MM.1S (cell line): ENCODE measurements around the gene SNTG2.

ENCODE experiments used
- DNase-seq: peaks from one replicate; pipeline ENCODE4 v3.0.0-alpha.2; 2015
- H2AFZ ChIP-seq: fragments of 300-600 bp; sonication (generic); 2 replicates; pipeline ENCODE4 v1.6.0; 2016; ENCODE audit warnings: antibody characterized with exemption, low read length
- H3F3A ChIP-seq: fragments of 300-600 bp; sonication (generic); 2 replicates; pipeline ENCODE4 v1.6.1; 2016; ENCODE audit warnings: mild to moderate bottlenecking, antibody characterized with exemption, low read length, moderate library complexity, mixed read lengths; ENCODE audit not compliant: insufficient read depth
- H3K27ac ChIP-seq: fragments of 300-600 bp; sonication (generic); 2 replicates; pipeline ENCODE4 v1.5.1; 2016; ENCODE audit warnings: mild to moderate bottlenecking, low read length
- H3K27me3 ChIP-seq: fragments of 300-600 bp; sonication (generic); replicated peaks from 2 replicates; pipeline ENCODE4 v1.6.0; 2016; ENCODE audit warnings: low read length; ENCODE audit not compliant: insufficient read depth
- H3K36me3 ChIP-seq: fragments of 300-600 bp; sonication (generic); replicated peaks from 2 replicates; pipeline ENCODE4 v1.6.1; 2016; ENCODE audit warnings: mild to moderate bottlenecking, low read length, mixed read lengths; ENCODE audit not compliant: insufficient read depth
- H3K4me1 ChIP-seq: fragments of 300-600 bp; sonication (generic); 2 replicates; pipeline ENCODE4 v1.6.1; 2016; ENCODE audit warnings: low read length, mixed read lengths
- H3K4me2 ChIP-seq: fragments of 300-600 bp; sonication (generic); 2 replicates; pipeline ENCODE4 v1.6.0; 2016; ENCODE audit warnings: low read depth, low read length
- H3K4me3 ChIP-seq: fragments of 300-600 bp; sonication (generic); 2 replicates; pipeline ENCODE4 v1.5.1; 2016; ENCODE audit warnings: low read length, mixed read lengths
- H3K79me2 ChIP-seq: fragments of 300-600 bp; sonication (generic); 2 replicates; pipeline ENCODE4 v1.6.1; 2016; ENCODE audit warnings: mixed run types, low read length, mixed read lengths
- H3K9ac ChIP-seq: fragments of 300-600 bp; sonication (generic); 2 replicates; pipeline ENCODE4 v1.6.1; 2016; ENCODE audit warnings: low read length, mixed read lengths
- H3K9me2 ChIP-seq: fragments of 300-600 bp; sonication (generic); replicated peaks from 2 replicates; pipeline ENCODE4 v1.6.1; 2016; ENCODE audit warnings: mild to moderate bottlenecking, low read length, mixed read lengths; ENCODE audit not compliant: insufficient read depth
- H3K9me3 ChIP-seq: fragments of 300-600 bp; sonication (generic); replicated peaks from 2 replicates; pipeline ENCODE4 v1.6.1; 2016; ENCODE audit warnings: mild to moderate bottlenecking, low read length, mixed read lengths; ENCODE audit not compliant: insufficient read depth
- H4K20me1 ChIP-seq: fragments of 300-600 bp; sonication (generic); 2 replicates; pipeline ENCODE4 v1.6.1; 2016; ENCODE audit warnings: mild to moderate bottlenecking, low read length, moderate library complexity, mixed read lengths; ENCODE audit not compliant: insufficient read depth
- CTCF ChIP-seq: fragments of 300-600 bp; sonication (generic); IDR thresholded peaks from 2 replicates; pipeline ENCODE4 v1.5.1; 2016; ENCODE audit warnings: antibody characterized with exemption, low read length, mixed read lengths
- EZH2 ChIP-seq: fragments of 300-600 bp; sonication (generic); optimal IDR thresholded peaks from 2 replicates; pipeline ENCODE3; 2017; ENCODE audit warnings: low read depth, mild to moderate bottlenecking, antibody characterized with exemption, low read length, mixed read lengths
- EZH2phosphoT487 ChIP-seq: fragments of 300-600 bp; sonication (generic); IDR thresholded peaks from 2 replicates; pipeline ENCODE4 v1.6.1; 2018; ENCODE audit warnings: antibody characterized with exemption, low read length

SNTG2 gene

GRCh38 chr2:963876-964275 is 13.2 kb downstream of the SNTG2 start:
- TF ChIP-seq CTCF = no peak
- TF ChIP-seq EZH2phosphoT487 = no peak
- TF ChIP-seq EZH2 = no peak
- Histone ChIP-seq H3K79me2 (no peaks in the 10 kb centered on the region), H3K9me2 (no peaks in the 10 kb centered on the region), H3K36me3 (no peaks in the 10 kb centered on the region), H3F3A (no peaks in the 10 kb centered on the region), H3K4me3 (no peak overlapping the region), H3K4me1 (no peaks in the 10 kb centered on the region), H4K20me1 (no peaks in the 10 kb centered on the region), H3K9me3 (no peaks in the 10 kb centered on the region), H3K4me2 (no peak overlapping the region), H3K27ac (no peak overlapping the region), H3K9ac (no peak overlapping the region), H3K27me3 (no peaks in the 10 kb centered on the region), H2AFZ (no peak overlapping the region)
- no peak for DNase-seq

GRCh38 chr2:964562-964961 is 13.9 kb downstream of the SNTG2 start:
- no peak overlapping the region for H3K4me2 ChIP-seq
- H4K20me1 ChIP-seq = no peaks in the 10 kb centered on the region
- TF ChIP-seq CTCF (no peak), EZH2 (no peak), EZH2phosphoT487 (no peak)
- H3K27ac ChIP-seq = no peak overlapping the region
- DNase-seq = no peak
- H3K9ac ChIP-seq = no peak overlapping the region
- no peaks in the 10 kb centered on the region for H3F3A ChIP-seq
- H2AFZ ChIP-seq = no peak overlapping the region
- H3K36me3 ChIP-seq = no peaks in the 10 kb centered on the region
- no peaks in the 10 kb centered on the region for H3K9me3 ChIP-seq
- no peaks in the 10 kb centered on the region for H3K4me1 ChIP-seq
- H3K4me3 ChIP-seq = no peak overlapping the region
- H3K79me2 ChIP-seq = no peaks in the 10 kb centered on the region
- no peaks in the 10 kb centered on the region for H3K27me3 ChIP-seq
- no peaks in the 10 kb centered on the region for H3K9me2 ChIP-seq

GRCh38 chr2:965640-966147 is 15.0 kb downstream of the SNTG2 start:
- Histone ChIP-seq H3K4me3 (no peak overlapping the region), H3K36me3 (no peaks in the 10 kb centered on the region), H3F3A (no peaks in the 10 kb centered on the region), H3K9ac (no peak overlapping the region), H4K20me1 (no peaks in the 10 kb centered on the region), H2AFZ (no peak overlapping the region), H3K9me3 (no peaks in the 10 kb centered on the region), H3K27ac (no peak overlapping the region), H3K9me2 (no peaks in the 10 kb centered on the region), H3K4me1 (no peaks in the 10 kb centered on the region), H3K4me2 (no peak overlapping the region), H3K27me3 (no peaks in the 10 kb centered on the region), H3K79me2 (no peaks in the 10 kb centered on the region)
- TF ChIP-seq EZH2 (no peak), CTCF (no peak), EZH2phosphoT487 (no peak)
- DNase-seq = no peak
